NCI-H146 treated with DMSO at 0.1 percent for 48 hours (cell line): ENCODE measurements around the gene TMEM150A.
"Not testable (repeated sequence)": the region's sequence is repeated elsewhere in the genome, so short reads cannot be mapped to it uniquely, and the experiment has no call there.

Experiments
- DNase-seq: peaks from one replicate; lab custom pipeline; 2025; ENCODE audit not compliant: unreplicated experiment; lab: John Stamatoyannopoulos, UW

TMEM150A gene

DNA sequence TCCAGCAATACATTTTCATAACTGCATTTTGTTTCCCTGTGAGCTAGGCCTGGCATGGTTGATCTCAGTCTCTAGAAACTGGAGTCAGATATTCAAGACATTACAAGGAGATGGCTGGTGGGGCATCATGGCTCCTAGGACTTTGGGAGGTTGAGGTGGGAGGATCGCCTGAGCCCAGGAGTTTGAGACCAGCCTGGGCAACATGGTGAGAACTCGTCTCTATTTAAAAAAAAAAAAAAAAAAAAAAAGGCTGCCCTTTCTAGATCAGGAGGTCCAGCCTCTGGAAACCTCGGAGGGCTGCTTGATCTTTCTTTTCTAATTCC is 25.5 kb downstream of the TMEM150A start:
- no peak for DNase-seq

DNA sequence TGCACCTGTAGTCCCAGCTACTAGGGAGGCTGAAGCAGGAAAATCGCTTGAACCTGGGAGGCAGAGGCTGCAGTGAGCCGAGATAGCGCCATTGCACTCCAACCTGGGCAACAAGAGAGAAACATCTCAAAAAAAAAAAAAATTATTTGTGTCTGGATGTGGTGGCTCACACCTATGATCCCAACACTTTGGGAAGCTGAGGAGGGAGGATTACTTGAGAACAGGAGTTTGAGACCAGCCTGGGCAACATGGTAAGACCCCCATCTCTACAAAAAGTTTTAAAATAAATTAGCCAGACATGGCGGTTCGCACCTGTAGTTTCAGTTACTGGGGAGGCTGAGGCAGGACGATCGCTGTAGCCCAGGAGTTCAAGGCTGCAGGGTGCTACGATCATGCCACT is 26.8 kb downstream of the TMEM150A start:
- DNase-seq = no peak

DNA sequence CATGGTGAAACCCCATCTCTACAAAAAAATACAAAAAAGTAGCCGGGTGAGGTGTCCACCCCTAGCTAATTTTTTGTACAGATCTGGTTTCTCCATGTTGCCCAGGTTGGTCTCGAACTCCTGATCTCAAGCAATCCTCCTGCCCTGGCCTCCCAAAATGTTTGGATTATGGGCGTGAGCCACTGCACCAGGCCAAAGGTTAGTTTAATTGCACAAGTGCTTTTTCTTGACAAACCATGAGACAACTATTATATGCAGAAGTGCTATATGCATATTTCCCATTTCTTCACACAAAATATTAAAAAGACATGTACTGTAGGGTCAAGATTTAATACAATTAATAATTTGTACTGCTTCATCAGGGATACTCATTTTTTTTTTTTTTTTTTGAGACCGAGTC is 36.2 kb downstream of the TMEM150A start:
- no peak for DNase-seq

DNA sequence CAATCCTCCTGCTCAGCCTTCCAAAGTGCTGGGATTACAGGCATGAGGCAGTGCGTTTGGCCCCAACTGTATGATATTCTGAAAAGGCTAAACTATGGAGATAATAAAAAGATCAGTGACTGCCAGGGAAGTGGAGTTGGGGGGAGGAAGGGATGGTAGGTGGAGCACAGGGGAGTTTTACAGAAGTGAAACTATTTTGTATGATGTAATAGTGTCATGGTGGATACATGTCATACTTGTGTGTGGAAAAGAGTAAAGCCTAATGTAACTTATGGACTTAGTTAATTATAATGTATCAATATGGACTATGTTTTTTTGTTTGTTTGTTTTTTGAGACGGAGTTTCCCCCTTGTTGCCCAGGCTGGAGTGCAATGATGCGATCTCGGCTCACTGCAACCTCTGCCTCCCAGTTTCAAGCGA is 38.3 kb downstream of the TMEM150A start:
- DNase-seq = no peak

DNA sequence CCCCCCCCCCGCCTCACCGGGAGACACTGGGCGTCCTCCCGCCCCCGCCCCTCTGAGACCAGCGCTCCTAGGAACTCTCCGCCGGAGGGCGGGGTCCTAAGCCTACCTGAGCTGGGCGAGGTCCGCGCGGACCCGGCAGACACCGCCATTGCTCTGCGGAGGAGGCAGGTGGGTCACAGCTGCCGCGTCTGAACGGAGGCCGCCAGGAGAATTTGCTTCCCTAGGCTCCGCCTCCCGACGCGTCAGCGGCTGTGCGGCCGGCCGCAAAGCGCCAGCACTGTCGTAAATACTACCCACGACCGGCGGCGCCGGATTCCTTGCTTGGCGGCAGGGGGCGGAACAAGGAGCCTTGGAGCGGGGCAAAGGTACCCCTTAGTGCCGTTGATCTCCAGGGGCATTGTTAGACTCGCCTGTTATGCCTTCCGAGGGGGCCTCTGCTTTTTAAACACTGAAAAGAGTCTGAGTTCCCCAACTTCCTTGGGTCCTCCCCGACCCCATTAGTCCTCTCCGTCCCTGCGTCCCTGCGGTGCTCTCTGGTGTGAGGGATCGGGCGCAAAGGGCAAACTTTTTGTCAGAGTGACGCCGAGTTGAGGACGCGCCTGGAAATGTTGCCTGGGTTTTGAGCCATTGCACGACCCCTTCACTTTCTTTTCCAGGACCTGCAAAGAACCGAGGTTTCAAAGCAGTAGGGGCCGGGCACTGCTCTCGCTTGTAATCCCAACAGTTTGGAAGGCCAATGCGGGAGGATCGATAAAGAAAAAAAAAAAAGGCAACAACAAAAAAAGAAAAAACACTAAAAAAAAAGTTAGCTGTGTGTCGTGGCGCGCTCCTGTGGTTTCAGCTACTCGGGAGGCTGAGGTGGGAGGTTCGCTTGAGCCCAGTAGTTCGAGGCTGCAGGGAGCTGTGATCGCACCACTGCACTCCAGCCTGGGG is 41.0 kb downstream of the TMEM150A start, which contains the start of gene GGCX:
TSS of gene GGCX (minus strand) at position 214 of the 933 bp plus-strand sequence. CDS start at position 149, 65 bp downstream.
- peak; percentile 89 for DNase-seq

DNA sequence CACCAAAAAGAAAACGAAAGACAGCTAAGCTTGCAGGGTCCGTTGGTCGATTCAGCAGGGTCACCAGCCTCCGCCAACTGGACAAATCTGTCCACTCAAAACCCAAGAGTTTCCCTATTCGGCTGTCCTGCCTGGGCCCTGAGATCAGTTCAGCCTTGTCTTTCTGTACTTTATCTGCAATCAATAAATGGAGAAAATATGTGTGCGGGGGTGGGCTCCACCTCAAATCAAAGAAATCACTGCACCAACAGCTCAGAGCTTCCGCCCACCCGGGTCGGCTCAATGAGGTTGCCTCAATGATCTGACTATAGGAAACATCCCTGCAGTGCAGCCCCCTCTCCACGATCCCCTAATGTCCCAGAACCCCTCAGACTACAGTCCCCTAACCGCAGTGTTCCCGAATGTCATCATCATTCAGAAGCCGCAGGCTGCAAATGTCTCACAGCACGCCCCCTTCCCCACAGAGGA is 41.7 kb downstream of the TMEM150A start:
- no peak for DNase-seq

DNA sequence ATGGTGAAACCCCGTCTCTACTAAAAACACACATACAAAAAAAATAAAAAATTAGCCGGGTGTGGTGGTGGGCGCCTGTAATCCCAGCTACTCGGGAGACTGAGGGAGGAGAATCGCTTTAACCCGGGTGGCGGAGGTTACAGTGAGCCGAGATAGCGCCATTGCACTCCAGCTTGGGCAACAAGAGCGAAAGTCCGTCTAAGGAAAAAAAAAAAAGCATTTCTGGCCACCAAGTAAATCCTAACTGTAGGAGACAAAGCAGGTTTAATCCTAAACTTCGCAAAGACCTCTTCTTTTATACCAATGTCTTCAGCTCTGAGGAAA is 42.1 kb downstream of the TMEM150A start:
- not testable (repeated sequence) for DNase-seq

DNA sequence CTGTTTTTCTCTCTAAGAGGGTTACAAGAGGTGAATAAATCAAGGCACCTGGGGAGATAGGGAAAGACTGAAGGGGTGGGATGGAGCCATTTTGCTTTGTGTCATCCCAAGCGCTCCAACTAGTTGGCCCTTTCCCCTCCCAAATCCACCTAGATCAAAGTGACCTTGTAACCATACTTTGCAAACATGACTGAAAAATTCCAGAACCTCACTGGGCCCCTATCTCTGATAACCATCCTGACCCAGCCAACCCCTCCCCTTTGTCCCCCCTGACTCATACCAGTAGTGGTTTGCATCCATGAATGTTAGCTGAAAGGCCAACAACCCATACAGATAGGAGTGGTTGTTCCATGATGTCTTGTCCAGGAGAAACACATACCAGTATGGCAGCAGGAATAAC is 44.3 kb downstream of the TMEM150A start:
- DNase-seq = no peak

DNA sequence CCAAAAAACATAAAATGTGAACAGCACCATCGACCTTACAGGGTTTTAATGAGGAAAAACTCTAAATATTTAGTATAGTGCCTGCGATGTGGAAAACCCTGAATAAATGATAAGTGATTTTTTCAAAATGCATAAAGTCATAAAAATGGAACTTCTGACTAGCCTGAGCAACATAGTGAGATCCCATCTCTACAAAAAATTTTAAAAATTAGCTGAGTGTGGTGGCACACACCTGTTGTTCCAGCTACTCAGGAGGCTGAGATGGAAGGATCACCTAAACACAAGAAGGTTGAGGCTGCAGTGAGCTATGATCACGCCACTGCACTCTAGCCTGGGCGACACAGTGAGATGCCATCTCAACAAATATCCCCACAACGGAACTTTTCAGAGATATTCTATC is 45.4 kb downstream of the TMEM150A start:
- DNase-seq = no peak

DNA sequence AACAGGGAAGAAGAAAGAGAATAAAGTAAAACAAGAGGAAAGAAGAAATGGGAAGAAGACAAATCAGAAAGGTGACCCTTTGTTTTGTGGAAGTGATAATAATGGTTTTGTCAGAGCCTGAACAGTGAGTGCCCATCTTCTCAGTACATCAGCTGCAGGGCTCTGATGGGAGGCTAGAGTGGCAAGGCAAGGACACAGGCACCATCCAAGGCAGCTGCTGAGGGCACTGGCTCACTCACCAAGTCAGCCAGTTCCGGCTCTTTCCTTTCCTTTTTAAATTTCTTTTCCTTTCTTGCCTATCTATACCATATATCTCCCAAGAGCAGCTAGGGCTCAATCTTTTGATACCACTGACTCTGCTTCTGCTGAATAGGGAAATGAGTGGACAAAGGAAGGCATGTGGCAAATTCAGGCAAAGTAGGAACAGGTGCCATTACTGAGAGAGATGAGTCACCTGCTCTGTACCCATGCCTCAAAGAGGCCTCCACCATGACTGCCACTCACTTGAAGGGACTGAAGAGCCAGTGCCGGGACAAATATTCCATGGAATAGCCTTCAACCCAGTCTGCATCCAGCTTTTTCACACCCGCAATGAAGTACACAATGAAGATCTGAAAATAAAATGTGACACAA is 47.4 kb downstream of the TMEM150A start:
- no peak for DNase-seq

DNA sequence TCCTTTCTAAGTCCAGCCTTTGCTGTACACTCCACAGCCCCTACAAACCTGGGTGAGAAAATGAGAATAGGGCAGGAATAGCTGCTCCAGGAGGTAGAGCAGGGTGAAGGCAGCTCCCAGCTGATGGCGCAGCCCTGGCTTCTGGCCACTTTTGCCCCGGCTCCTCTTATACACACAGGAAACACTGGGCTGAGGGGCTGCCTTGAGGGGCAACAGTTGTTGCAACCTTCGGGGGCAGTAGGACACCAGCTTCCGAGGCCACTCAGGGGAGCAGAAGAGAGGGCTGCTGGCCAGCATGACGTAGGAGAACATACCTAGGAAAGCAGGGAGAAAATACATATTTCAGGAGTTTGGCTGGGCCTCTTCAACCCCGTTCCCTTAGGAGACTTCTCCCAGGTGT is 49.3 kb downstream of the TMEM150A start:
- no peak for DNase-seq

DNA sequence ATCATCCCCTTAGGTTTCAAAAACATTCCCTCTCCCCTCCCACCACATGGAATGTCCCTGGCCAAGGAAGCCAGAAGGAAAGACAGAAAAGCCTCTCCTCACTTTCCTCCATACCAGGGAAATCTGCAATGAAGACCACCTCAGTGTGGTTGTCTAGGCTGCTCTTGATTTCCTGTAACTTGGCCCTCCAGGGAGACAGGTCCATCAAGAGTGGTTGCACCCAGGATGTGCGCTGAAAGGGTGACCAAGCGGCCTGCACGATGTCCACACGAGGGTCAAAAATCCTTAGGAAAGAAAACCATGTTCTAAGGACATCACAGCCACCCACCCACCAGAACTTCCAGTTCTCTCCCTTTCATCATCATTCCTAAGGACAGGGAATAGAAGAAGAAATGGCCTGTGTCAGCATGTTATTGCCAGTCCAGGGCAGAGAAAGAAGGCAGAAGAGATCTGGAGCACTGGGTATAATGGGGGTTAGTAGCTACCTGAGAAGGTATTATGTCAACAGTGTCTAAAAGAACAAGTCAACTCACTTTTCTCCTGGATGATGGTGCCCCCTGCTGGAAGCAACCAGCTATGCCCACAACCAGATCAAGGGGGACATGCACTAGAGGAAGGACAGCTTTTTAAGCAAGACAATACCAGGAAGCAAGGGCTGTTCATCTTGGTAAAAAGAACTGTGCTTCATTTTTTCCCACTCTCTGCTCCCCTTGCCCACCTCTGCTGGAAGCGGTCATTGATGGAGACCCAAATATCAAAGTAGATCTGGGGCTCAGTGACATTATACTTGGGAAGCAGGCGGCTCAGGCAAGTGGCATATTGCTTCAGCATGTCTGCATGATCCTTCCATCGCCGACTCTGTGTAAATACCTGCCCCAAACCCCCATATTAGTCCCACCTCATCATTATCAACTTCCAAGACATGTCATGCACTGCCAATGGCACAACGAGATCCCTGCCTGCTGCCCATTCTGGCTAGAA is 50.5 kb downstream of the TMEM150A start:
- peak; percentile 59 for DNase-seq

DNA sequence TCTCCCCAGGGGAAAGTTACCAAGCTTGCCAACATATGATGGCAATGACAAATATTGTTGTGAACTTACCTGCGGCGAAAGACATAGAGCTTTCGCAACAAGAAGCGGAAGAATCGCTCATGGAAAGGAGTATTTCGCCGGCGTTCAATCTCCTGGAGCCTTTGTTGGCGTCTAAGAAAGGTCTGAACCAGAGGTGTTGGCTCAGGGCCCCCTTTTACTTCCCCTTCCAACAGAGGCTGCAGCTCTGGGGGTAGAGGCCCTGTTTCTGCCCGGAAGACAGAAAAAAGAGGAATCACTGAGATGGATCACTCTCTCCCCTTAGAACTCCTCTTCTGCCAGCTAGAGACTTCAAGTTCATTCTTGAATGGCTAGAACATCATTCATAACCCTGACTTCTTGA is 52.0 kb downstream of the TMEM150A start:
- DNase-seq = no peak

DNA sequence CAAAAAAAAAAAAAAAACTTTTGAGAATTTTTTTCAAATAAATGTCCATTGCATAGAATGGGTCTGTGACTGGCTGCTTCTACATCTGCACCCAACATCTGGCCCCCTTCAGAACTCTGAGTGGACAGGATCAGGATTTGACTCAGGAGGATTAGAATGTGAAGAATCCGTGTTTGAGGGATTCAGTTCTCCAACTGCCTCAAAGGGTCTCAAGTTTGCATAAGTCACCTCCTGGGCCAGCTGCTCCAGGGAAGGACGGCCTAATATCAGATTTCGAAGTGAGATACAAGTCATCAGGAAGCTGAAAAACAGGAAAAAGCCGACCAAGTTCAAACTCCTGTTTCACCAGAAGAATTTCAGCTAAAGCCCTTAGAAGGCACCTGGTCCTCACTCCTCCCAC is 52.7 kb downstream of the TMEM150A start:
- no peak for DNase-seq

DNA sequence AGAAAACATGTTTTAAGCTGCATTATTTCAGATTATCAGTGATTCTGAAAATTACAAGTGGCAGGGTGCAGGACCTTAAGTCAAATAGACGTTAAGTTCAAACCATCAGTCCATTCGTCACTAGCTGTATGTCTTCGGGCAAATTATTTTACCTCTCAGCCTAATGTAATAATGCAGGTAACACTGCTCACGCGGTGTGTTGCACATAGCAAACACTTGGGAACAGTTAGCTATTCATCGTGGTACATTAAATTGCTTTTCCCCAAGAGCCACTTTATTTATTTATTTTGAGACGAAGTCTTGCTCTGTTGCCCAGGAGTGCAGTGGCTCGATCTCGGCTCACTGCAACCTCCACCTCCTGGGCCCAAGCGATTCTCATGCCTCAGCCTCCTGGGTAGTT is 53.4 kb downstream of the TMEM150A start:
- DNase-seq = no peak

DNA sequence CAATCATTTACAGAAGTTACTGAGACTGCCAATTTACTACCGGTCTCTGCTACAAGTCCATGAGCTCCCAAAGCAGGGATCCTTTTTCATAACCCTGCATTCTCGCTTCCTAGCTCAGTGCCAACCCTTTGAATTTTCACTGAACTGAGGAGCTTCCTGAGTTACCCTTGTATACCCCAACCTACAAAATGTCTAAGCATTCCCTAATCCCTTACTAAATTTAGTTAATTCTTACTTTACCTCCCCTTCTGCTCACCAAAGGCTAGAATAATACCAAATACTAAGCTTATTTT is 53.9 kb downstream of the TMEM150A start:
- no peak for DNase-seq
